SU-DHL-6 (cell line): Measurements from ENCODE around the gene HS6ST3.

ENCODE experiments used
- CTCF ChIP-seq: fragments of 200-600 bp; sonication (generic); IDR thresholded peaks from one replicate; pipeline ENCODE4 v1.5.1; 2017; ENCODE audit warnings: antibody characterized with exemption, mild to moderate bottlenecking, low read length, moderate library complexity; ENCODE audit not compliant: insufficient read depth, poor library complexity, severe bottlenecking
- EZH2phosphoT487 ChIP-seq: fragments of 200-600 bp; sonication (generic), shearing (Covaris generic); conservative IDR thresholded peaks from 2 replicates; pipeline ENCODE4 v1.6.1; 2018; ENCODE audit warnings: mild to moderate bottlenecking, antibody characterized with exemption, low read length, moderate library complexity, mixed read lengths

DNA sequence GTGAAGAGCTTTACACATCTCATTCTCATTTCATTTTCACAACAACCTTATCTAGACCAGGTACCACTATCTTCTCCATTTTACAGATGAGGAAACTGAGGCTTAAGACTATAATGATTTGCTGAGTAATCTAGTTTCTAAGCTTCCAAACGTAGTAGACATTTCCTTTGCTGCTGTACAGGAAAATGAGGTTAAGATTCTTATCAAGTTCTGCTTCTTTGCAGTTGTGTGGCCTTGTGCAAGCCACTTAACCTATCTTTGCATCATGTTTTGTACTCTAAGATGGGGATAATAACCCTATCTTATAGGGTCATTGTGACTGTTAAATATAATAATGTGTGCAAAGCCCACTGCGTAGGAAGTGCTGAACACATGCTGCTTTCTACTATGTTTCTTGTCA lies 307.9 kb downstream of the HS6ST3 start:
- TF ChIP-seq CTCF (no peak), EZH2phosphoT487 (no peak)
